Left lung (tissue), 10 donors: ENCODE data around the gene C17orf67. TPM values are rescaled to one million over a fixed set of nuclear protein-coding genes. Genes with fewer than 3 reads are reported as not detected.

Source experiments
- ATAC-seq: fragments of 200-7000 bp; cut with Tn5 transposase; one replicate; pipeline ENCODE4 v1.9.1; 2020; ENCODE audit warnings: moderate library complexity
- DNase-seq, 4 donors: peaks; one replicate each; pipeline ENCODE4 v3.0.0-alpha.2; 2013 to 2020
- H3K27ac ChIP-seq, 2 donors: fragments of 200-600 bp; sonication (generic) in 1 of 2; one replicate each; pipeline versions ENCODE4 v1.5.0 to v1.8.0; 2020 to 2021
- H3K27me3 ChIP-seq, 2 donors: fragments of 200-600 bp; sonication (generic) in 1 of 2; one replicate each; pipeline versions ENCODE4 v1.5.0 to v1.8.0; 2020 to 2021
- H3K36me3 ChIP-seq, 2 donors: fragments of 200-600 bp; sonication (generic) in 1 of 2; one replicate each; pipeline versions ENCODE4 v1.5.0 to v1.8.0; 2020 to 2021
- H3K4me1 ChIP-seq, 2 donors: fragments of 200-600 bp; one replicate each; pipeline ENCODE4 v1.8.0; 2021
- H3K4me3 ChIP-seq, 2 donors: fragments of 200-600 bp; sonication (generic) in 1 of 2; one replicate each; pipeline versions ENCODE4 v1.5.0 to v1.8.0; 2020 to 2021; ENCODE audit warnings: mild to moderate bottlenecking in 1 of 2
- H3K9me3 ChIP-seq, 2 donors: fragments of 200-600 bp; sonication (generic) in 1 of 2; one replicate each; pipeline versions ENCODE4 v1.5.0 to v1.8.0; 2020 to 2021
- CTCF ChIP-seq, 2 donors: fragments of 200-600 bp; sonication (generic) in 1 of 2; IDR thresholded peaks; one replicate each; pipeline versions ENCODE4 v1.5.0 to v1.8.0; 2021; ENCODE audit warnings: antibody characterized with exemption in 2 of 2
- intact Hi-C, 2 donors: fragments of 100-400 bp; cut with DNase I; formaldehyde crosslinking; loops; one replicate each; pipeline versions ENCODE4 v1.11.2 to v1.14.2; 2022
- polyA plus RNA-seq, 6 donors: library from polyadenylated mRNA; unstranded; fragments of 120-200 nt; gene quantifications; one replicate each; pipeline ENCODE4 v1.2.1, GENCODE V29; 2013; ENCODE audit not compliant: insufficient read length in 6 of 6
- total RNA-seq, 2 donors: library from RNA; stranded (reverse); fragmentation: NEBNext Ultra II Directional; extraction: Animal tissue kit (Norgen Biotek cat#: 25700); gene quantifications; one replicate each; pipeline ENCODE4 v1.2.1, GENCODE V29; 2021
- donor health status: DM: no; HTN: yes; CAD: no.
- donor health status: DM: no; HTN: no; CAD: no.

The C17orf67 gene
- total and polyA plus RNA-seq, 8 donors = 1.6 to 5.0 (median 3.5) TPM

- H3K36me3 ChIP-seq = no peaks in the 10 kb centered on the region
- no peaks in the 10 kb centered on the region for H3K27me3 ChIP-seq
Measured at GRCh38 chr17:56742601-56743000, 91.1 kb downstream of the C17orf67 start.

More at GRCh38 chr17:56742601-56743000, 91.1 kb downstream of the C17orf67 start:
- TF ChIP-seq CTCF (IDR thresholded peaks at IDR 0.05) = no peak
- Histone ChIP-seq H3K9me3 (peaks cover 0 to 8% of the 10 kb centered on the region in 2 donors), H3K4me1 (no peaks in the 10 kb centered on the region), H3K27ac (no peak overlapping the region), H3K4me3 (no peak overlapping the region)
- DNase-seq = no peak
- intact Hi-C loops = no loop called here
- ATAC-seq = no peak

Other genes with a start within 250 kb of the C17orf67 start
- 1 to 10 TPM in 1 of 2 donors, under 1 TPM in 1; 0.55 to 2.2 TPM for gene NOG, start 240.2 kb downstream of the C17orf67 start, total RNA-seq
- 1 to 10 TPM in 5 of 6 donors, under 1 TPM in 1; 0.71 to 1.8 (median 1.2) TPM for gene NOG, start 240.2 kb downstream of the C17orf67 start, polyA plus RNA-seq
- 10 to 100 TPM in 1 of 2 donors, 1 to 10 TPM in 1; 7.3 to 10.5 TPM for gene DGKE, start 231 bp upstream of the C17orf67 start, total RNA-seq
- gene DGKE, start 231 bp upstream of the C17orf67 start, polyA plus RNA-seq = 10 to 100 TPM in 5 of 6 donors, 1 to 10 TPM in 1; 9.2 to 14.7 (median 13.3) TPM
- gene TRIM25, start 80.1 kb upstream of the C17orf67 start, total RNA-seq = 100 to 1,000 TPM in 1 of 2 donors, 10 to 100 TPM in 1; 71.4 to 127 TPM
- gene TRIM25, start 80.1 kb upstream of the C17orf67 start, polyA plus RNA-seq = 10 to 100 TPM; 42.3 to 55.3 (median 43.9) TPM
- gene COIL, start 127.1 kb upstream of the C17orf67 start, total RNA-seq = 10 to 100 TPM; 10.9 to 12.3 TPM
- gene COIL, start 127.1 kb upstream of the C17orf67 start, polyA plus RNA-seq = 10 to 100 TPM; 26.6 to 33.8 (median 30.7) TPM
- 100 to 1,000 TPM; 117 to 120 TPM for gene SCPEP1, start 144.2 kb upstream of the C17orf67 start, total RNA-seq
- gene SCPEP1, start 144.2 kb upstream of the C17orf67 start, polyA plus RNA-seq = 10 to 100 TPM; 52.1 to 66.9 (median 56.8) TPM